Chondrocyte (in vitro differentiated cells): ENCODE results near the gene KRT33B. TPM values are rescaled to one million over a fixed set of nuclear protein-coding genes. Genes with fewer than 3 reads are reported as not detected.

Experiments
- DNase-seq: peaks from one replicate; pipeline ENCODE4 v3.0.0; 2021; ENCODE audit warnings: mixed read lengths, low spot score
- H3K27ac Mint-ChIP-seq: one replicate; pipeline ENCODE4 v1.8.0; 2021; ENCODE audit warnings: mild to moderate bottlenecking, moderate library complexity, mixed read lengths; ENCODE audit not compliant: unreplicated experiment
- H3K27me3 Mint-ChIP-seq: 2 replicates; pipeline ENCODE4 v1.8.0; 2021; ENCODE audit warnings: low read depth, mixed read lengths
- H3K36me3 Mint-ChIP-seq: 2 replicates; pipeline ENCODE4 v1.8.0; 2021; ENCODE audit warnings: low read depth, mixed read lengths
- H3K4me1 Mint-ChIP-seq: 2 replicates; pipeline ENCODE4 v1.8.0; 2021; ENCODE audit warnings: low read depth, mild to moderate bottlenecking, mixed read lengths
- H3K4me3 Mint-ChIP-seq: one replicate; pipeline ENCODE4 v1.8.0; 2021; ENCODE audit warnings: mild to moderate bottlenecking, moderate library complexity, mixed read lengths; ENCODE audit not compliant: unreplicated experiment
- H3K9me3 Mint-ChIP-seq: 2 replicates; pipeline ENCODE4 v1.8.0; 2021; ENCODE audit warnings: low read depth, mixed read lengths
- CTCF ChIP-seq: fragments of 200-600 bp; sonication (generic); IDR thresholded peaks from 2 replicates; pipeline ENCODE4 v1.5.0; 2021; ENCODE audit warnings: antibody characterized with exemption, mild to moderate bottlenecking, moderate library complexity
- total RNA-seq: library from RNA; stranded (reverse); gene quantifications from 3 replicates; pipeline ENCODE4 v1.2.1, GENCODE V29; 2021

The KRT33B gene
- total RNA-seq, 1 donor from 2014 or later, result not detected

- Mint-ChIP-seq H3K27ac (no peak overlapping the region), H3K4me1 (no peaks in the 10 kb centered on the region), H3K4me3 (no peak overlapping the region), H3K9me3 (peaks cover 12% of the 10 kb centered on the region), H3K36me3 (peaks cover 3% of the 10 kb centered on the region), H3K27me3 (peaks cover 11% of the 10 kb centered on the region)
- DNase-seq, result no peak
- no peak for TF ChIP-seq CTCF
Observed at GRCh38 chr17:41315814-41316445, 53.7 kb downstream of the KRT33B start.

GRCh38 chr17:41315204-41315794 is 54.3 kb downstream of the KRT33B start, which contains the start of gene KRTAP17-1:
Gene KRTAP17-1 (minus strand): TSS chr17:41315710. CDS start chr17:41315650, 60 bp downstream.
- Mint-ChIP-seq H3K27ac (no peak within 1 kb of the TSS), H3K27me3 (peaks cover 12% of the 10 kb centered on the region)
- no peak for DNase-seq

More at GRCh38 chr17:41315204-41315794, 54.3 kb downstream of the KRT33B start, which contains the start of gene KRTAP17-1:
- peaks cover 12% of the 10 kb centered on the region for H3K9me3 Mint-ChIP-seq
- no peaks in the 10 kb centered on the region for H3K4me1 Mint-ChIP-seq
- TF ChIP-seq CTCF, result no peak
- H3K4me3 Mint-ChIP-seq, result no peak within 1 kb of the TSS
- H3K36me3 Mint-ChIP-seq, result peaks cover 3% of the 10 kb centered on the region

Other genes with a start within 250 kb of the KRT33B start
- not detected in 3 replicates for gene KRTAP4-12, start 245.6 kb downstream of the KRT33B start, total RNA-seq
- gene KRTAP4-6, start 229.3 kb downstream of the KRT33B start, total RNA-seq, result not detected in 3 replicates
- not detected in 3 replicates for gene KRTAP4-5, start 220.0 kb downstream of the KRT33B start, total RNA-seq
- not detected in 3 replicates for gene KRTAP4-4, start 209.1 kb downstream of the KRT33B start, total RNA-seq
- gene KRTAP4-3, start 201.6 kb downstream of the KRT33B start, total RNA-seq, result not detected in 3 replicates
- not detected in 3 replicates for gene KRTAP4-2, start 191.6 kb downstream of the KRT33B start, total RNA-seq
- not detected in 3 replicates for gene KRTAP4-1, start 184.9 kb downstream of the KRT33B start, total RNA-seq
- gene KRTAP9-1, start 179.9 kb downstream of the KRT33B start, total RNA-seq, result not detected in 3 replicates
- not detected in 3 replicates for gene KRTAP9-2, start 143.2 kb downstream of the KRT33B start, total RNA-seq
- not detected in 3 replicates for gene KRTAP9-3, start 137.4 kb downstream of the KRT33B start, total RNA-seq
- gene KRTAP9-8, start 131.8 kb downstream of the KRT33B start, total RNA-seq, result not detected in 3 replicates
- not detected in 3 replicates for gene KRTAP9-4, start 120.1 kb downstream of the KRT33B start, total RNA-seq
- not detected in 3 replicates for gene KRTAP9-9, start 114.4 kb downstream of the KRT33B start, total RNA-seq
- gene KRTAP9-6, start 104.4 kb downstream of the KRT33B start, total RNA-seq, result not detected in 3 replicates
- gene KRTAP9-7, start 94.1 kb downstream of the KRT33B start, total RNA-seq, result not detected in 3 replicates
- not detected in 3 replicates for gene KRTAP29-1, start 67.0 kb downstream of the KRT33B start, total RNA-seq
- not detected in 3 replicates for gene KRTAP16-1, start 60.5 kb downstream of the KRT33B start, total RNA-seq
- not detected in 3 replicates for gene KRTAP17-1, start 54.1 kb downstream of the KRT33B start, total RNA-seq
- gene KRT33A, start 19.0 kb downstream of the KRT33B start, total RNA-seq, result not detected in 3 replicates
- gene KRT34, start 12.5 kb upstream of the KRT33B start, total RNA-seq, result not detected in 3 replicates
- not detected in 3 replicates for gene KRT31, start 27.8 kb upstream of the KRT33B start, total RNA-seq
- not detected in 3 replicates for gene KRT37, start 54.8 kb upstream of the KRT33B start, total RNA-seq
- not detected in 3 replicates for gene KRT38, start 71.2 kb upstream of the KRT33B start, total RNA-seq
- gene KRT32, start 97.6 kb upstream of the KRT33B start, total RNA-seq, result not detected in 3 replicates
- not detected in 3 replicates for gene KRT35, start 111.3 kb upstream of the KRT33B start, total RNA-seq
- gene KRT36, start 120.1 kb upstream of the KRT33B start, total RNA-seq, result not detected in 3 replicates
- gene KRT13, start 135.8 kb upstream of the KRT33B start, total RNA-seq, result not detected in 3 replicates
- not detected in 3 replicates for gene KRT15, start 149.1 kb upstream of the KRT33B start, total RNA-seq
- 1.3 to 1.7 TPM in 2 of 3 replicates, not detected in the other for gene KRT19, start 158.5 kb upstream of the KRT33B start, total RNA-seq
- gene KRT9, start 202.2 kb upstream of the KRT33B start, total RNA-seq, result not detected in 3 replicates
- 0.23 to 0.94 TPM (median 0.32 TPM) in 3 replicates for gene KRT14, start 217.1 kb upstream of the KRT33B start, total RNA-seq
- gene KRT16, start 243.0 kb upstream of the KRT33B start, total RNA-seq, result 3.9 to 5.9 TPM (median 5.5 TPM) in 3 replicates